K562 (cell line): ENCODE measurements around the gene ADGRL3. TPM values are rescaled to one million over a fixed set of nuclear protein-coding genes. Genes with fewer than 3 reads are reported as not detected.

ENCODE experiments used
- ATAC-seq: fragments of 200-7000 bp; cut with Tn5 transposase; 3 replicates; pipeline ENCODE4 v1.9.1; 2020; ENCODE audit warnings: moderate library complexity
- BruUV-seq: library from RNA; stranded (reverse); fragments of 400-500 nt; replicated peaks from 2 replicates; lab custom pipeline; 2021; lab: Mats Ljungman, UMichigan
- CTCF ChIA-PET: fragments of 300-600 bp; formaldehyde crosslinking; extraction: SDS; loops from one replicate; lab custom pipeline; 2021; ENCODE audit warnings: low intra/inter-chr PET ratio; lab: Yijun Ruan, JAX
- POLR2A ChIA-PET: fragments of 300-600, 350-650 bp; sonication (Branson Sonifier 250); formaldehyde crosslinking; extraction: SDS; loops from one replicate; lab custom pipeline; 2021; ENCODE audit warnings: antibody characterized with exemption, inconsistent platforms; lab: Yijun Ruan, JAX
- DNase-seq, 4 experiments: peaks; one replicate each; pipeline versions ENCODE4 v3.0.0 to v3.0.0-alpha.2; 2011 to 2018; ENCODE audit warnings: low spot score in 3 of 4, mixed read lengths in 3 of 4; ENCODE audit errors: extremely low read depth in 1 of 4
- FAIRE-seq: peaks from 2 replicates; lab custom pipeline; 2011; peaks lifted over from hg19 to GRCh38; lab: Jason Lieb, UNC
- H2AFZ ChIP-seq: 2 replicates; pipeline ENCODE4 v1.6.0; 2011; ENCODE audit warnings: low read depth, low read length, control low read depth, inconsistent platforms
- H3K27ac ChIP-seq: fragments of 200-600 bp; 3 replicates; pipeline ENCODE4 v1.8.0; 2011; ENCODE audit warnings: low read depth, mild to moderate bottlenecking, control low read depth, inconsistent platforms, low read length, moderate library complexity, mixed read lengths; ENCODE audit errors: extremely low read depth
- H3K27me3 ChIP-seq, 2 experiments: fragments of 300-600 bp in 1 of 2; 2 replicates in 1 of 2; 3 replicates in 1 of 2; pipeline versions ENCODE4 v1.6.0 to v1.8.0; 2011; ENCODE audit warnings: inconsistent platforms in 2 of 2, low read length in 2 of 2, mild to moderate bottlenecking in 1 of 2, mixed read lengths in 1 of 2, moderate library complexity in 1 of 2; ENCODE audit not compliant: control insufficient read depth in 2 of 2, insufficient read depth in 2 of 2
- H3K36me3 ChIP-seq: fragments of 300-600 bp; 3 replicates; pipeline ENCODE4 v1.8.0; 2011; ENCODE audit warnings: mild to moderate bottlenecking, low read length, inconsistent platforms; ENCODE audit not compliant: control insufficient read depth, insufficient read depth
- H3K4me1 ChIP-seq, 2 experiments: fragments of 200-600 bp in 1 of 2; replicated peaks in 1 of 2; 2 replicates in 1 of 2; 3 replicates in 1 of 2; pipeline versions ENCODE4 v1.5.1 to v1.8.0; 2011; ENCODE audit warnings: inconsistent platforms in 2 of 2, low read length in 2 of 2, mild to moderate bottlenecking in 1 of 2, mixed read lengths in 1 of 2, moderate library complexity in 1 of 2; ENCODE audit not compliant: control insufficient read depth in 2 of 2, insufficient read depth in 2 of 2
- H3K4me2 ChIP-seq: 2 replicates; pipeline ENCODE4 v1.6.1; 2011; ENCODE audit warnings: low read length, control low read depth, inconsistent platforms, mixed read lengths; ENCODE audit not compliant: insufficient read depth
- H3K4me3 ChIP-seq: fragments of 200-600 bp; sonication (generic), shearing (Covaris generic); 2 replicates; pipeline ENCODE4 v1.5.1; 2016; ENCODE audit warnings: control low read depth, inconsistent platforms
- H3K79me2 ChIP-seq: fragments of 200-600 bp; 3 replicates; pipeline ENCODE4 v1.8.0; 2011; ENCODE audit warnings: low read length, inconsistent platforms; ENCODE audit not compliant: control insufficient read depth, insufficient read depth
- H3K9ac ChIP-seq, 2 experiments: 2 replicates each; pipeline versions ENCODE4 v1.6.0 to v1.6.1; 2011; ENCODE audit warnings: low read depth in 2 of 2, low read length in 2 of 2, control low read depth in 1 of 2, inconsistent platforms in 1 of 2, mild to moderate bottlenecking in 1 of 2, mixed read lengths in 1 of 2; ENCODE audit not compliant: insufficient read depth in 1 of 2
- H3K9me1 ChIP-seq: one replicate; pipeline ENCODE4 v1.6.0; 2011; ENCODE audit warnings: inconsistent platforms, mild to moderate bottlenecking, low read length, moderate library complexity; ENCODE audit not compliant: control insufficient read depth, insufficient read depth
- H3K9me3 ChIP-seq: replicated peaks from 2 replicates; pipeline ENCODE4 v1.5.1; 2011; ENCODE audit warnings: low read depth, low read length, inconsistent platforms; ENCODE audit not compliant: control insufficient read depth, insufficient read depth
- H4K20me1 ChIP-seq: replicated peaks from 2 replicates; pipeline ENCODE4 v1.6.1; 2011; ENCODE audit warnings: low read length, inconsistent platforms, mixed read lengths; ENCODE audit not compliant: control insufficient read depth, insufficient read depth
- BRD9 ChIP-seq: fragments of 450-650 bp; IDR thresholded peaks from 2 replicates; pipeline ENCODE4 v1.6.1; 2018; ENCODE audit warnings: low read depth; ENCODE audit not compliant: partially characterized antibody
- E2F5 ChIP-seq: sonication (generic); formaldehyde crosslinking; IDR thresholded peaks from 2 replicates; pipeline ENCODE4 v1.8.0; 2022; ENCODE audit warnings: mild to moderate bottlenecking, missing genetic modification reagents
- ERF ChIP-seq: fragments of 450-650 bp; formaldehyde crosslinking; IDR thresholded peaks from 2 replicates; pipeline ENCODE4 v1.4.0; 2020; ENCODE audit warnings: mild to moderate bottlenecking, mixed read lengths
- HMGN3 ChIP-seq: IDR thresholded peaks from 2 replicates; pipeline ENCODE4 v1.6.1; 2011; ENCODE audit warnings: borderline replicate concordance, low read depth, mild to moderate bottlenecking, mixed read lengths, low read length; ENCODE audit not compliant: insufficient read length; ENCODE audit errors: extremely low read depth
- JUNB ChIP-seq: fragments of 450-650 bp; formaldehyde crosslinking; conservative IDR thresholded peaks from 2 replicates; pipeline ENCODE4 v1.4.0; 2020; ENCODE audit warnings: mild to moderate bottlenecking
- KDM5B ChIP-seq: fragments of 200-600 bp; sonication (generic); IDR thresholded peaks from 2 replicates; pipeline ENCODE4 v1.6.1; 2012; ENCODE audit warnings: low read depth, mild to moderate bottlenecking, moderate library complexity, low read length, control low read depth, inconsistent platforms; ENCODE audit not compliant: insufficient replicate concordance
- NUFIP1 ChIP-seq: fragments of 450-650 bp; IDR thresholded peaks from 2 replicates; pipeline ENCODE4 v1.6.1; 2018; ENCODE audit not compliant: partially characterized antibody
- PRMT5 ChIP-seq: sonication (generic); formaldehyde crosslinking; IDR thresholded peaks from 2 replicates; pipeline ENCODE4 v1.5.0; 2020; ENCODE audit warnings: missing genetic modification reagents
- RNF2 ChIP-seq: sonication (generic); IDR thresholded peaks from 2 replicates; pipeline ENCODE4 v1.6.1; 2016
- SMARCB1 ChIP-seq: IDR thresholded peaks from 2 replicates; pipeline ENCODE4 v1.6.1; 2011; ENCODE audit warnings: improper control_type of control experiment, low read depth; ENCODE audit not compliant: insufficient read length
- TAL1 ChIP-seq: fragments of 450-650 bp; IDR thresholded peaks from 2 replicates; pipeline ENCODE4 v1.6.1; 2016; ENCODE audit warnings: mild to moderate bottlenecking
- YY1 ChIP-seq, 3 experiments: IDR thresholded peaks; 2 replicates each; pipeline ENCODE4 v1.6.1; 2011; ENCODE audit warnings: low read length in 2 of 3, mild to moderate bottlenecking in 2 of 3, moderate library complexity in 2 of 3, borderline replicate concordance in 1 of 3, control low read depth in 1 of 3, low read depth in 1 of 3; ENCODE audit not compliant: insufficient read depth in 3 of 3, insufficient replicate concordance in 2 of 3, control insufficient read depth in 1 of 3, insufficient read length in 1 of 3; ENCODE audit errors: extremely low read depth in 1 of 3
- ZKSCAN1 ChIP-seq: fragments of 150-350 bp; IDR thresholded peaks from 2 replicates; pipeline ENCODE4 v1.6.1; 2016; ENCODE audit warnings: low read depth, low read length
- ZNF12 ChIP-seq: sonication (generic); formaldehyde crosslinking; IDR thresholded peaks from 2 replicates; pipeline ENCODE4 v1.4.0; 2020; ENCODE audit warnings: mild to moderate bottlenecking, missing genetic modification reagents
- ZNF140 ChIP-seq: fragments of 250-450 bp; sonication (Bioruptor Pico); IDR thresholded peaks from 2 replicates; pipeline ENCODE4 v1.8.0; 2021; ENCODE audit warnings: moderate library complexity, mild to moderate bottlenecking, inconsistent platforms
- ZNF175 ChIP-seq: fragments of 200-800 bp; sonication (Bioruptor generic); IDR thresholded peaks from 2 replicates; pipeline ENCODE4 v1.6.1; 2016; ENCODE audit warnings: low read depth, mild to moderate bottlenecking, missing genetic modification characterization, missing compliant biosample characterization
- ZNF3 ChIP-seq: fragments of 250-450 bp; sonication (Bioruptor Pico); IDR thresholded peaks from 2 replicates; pipeline ENCODE4 v1.5.0; 2021; ENCODE audit warnings: mild to moderate bottlenecking, moderate library complexity
- ZNF699 ChIP-seq: fragments of 250-450 bp; sonication (Bioruptor Pico); IDR thresholded peaks from 2 replicates; pipeline ENCODE4 v1.8.0; 2021; ENCODE audit warnings: mild to moderate bottlenecking, moderate library complexity; ENCODE audit not compliant: insufficient replicate concordance
- WGBS: fragments of 100-300 bp; shearing (Covaris generic); methylation state at CpG from one replicate; pipeline ENCODE4 v1.1.6; 2016; ENCODE audit warnings: low coverage, mixed read lengths; ENCODE audit not compliant: insufficient coverage; ENCODE audit errors: missing lambda C conversion rate; 5-methylcytosine and 5-hydroxymethylcytosine counted together
- in situ Hi-C: fragments of 300-500 bp; cut with MboI; formaldehyde crosslinking; loops from 4 replicates; pipeline ENCODE4 v1.15.0; 2018; ENCODE audit warnings: inconsistent platforms, mixed read lengths
- intact Hi-C: fragments of 100-400 bp; cut with micrococcal nuclease; formaldehyde crosslinking; loops from 2 replicates; pipeline ENCODE4 v1.14.2; 2022
- polyA plus RNA-seq, 8 experiments: library from polyadenylated mRNA; depleted of rRNA in 4 of 8; stranded (reverse) in 5 of 8; unstranded in 3 of 8; fragments of >200 nt; fragmentation: Nextera tagmentation in 2 of 8; fragmentation: Illumina TruSeq in 1 of 8; extraction: Ambion mirVana in 2 of 8; extraction: Trizol in 1 of 8; gene quantifications; 2 replicates each; pipeline versions ENCODE4 v1.2.1 to v1.2.3, GENCODE V29; 2011 to 2014; ENCODE audit warnings: inconsistent platforms in 1 of 8, missing spikeins in 1 of 8
- total RNA-seq, 7 experiments: library from RNA; depleted of rRNA in 6 of 7; stranded (reverse); fragments of >200 nt in 6 of 7; fragmentation: Illumina TruSeq in 2 of 7; extraction: Trizol in 2 of 7; gene quantifications; 2 replicates each; pipeline versions ENCODE4 v1.2.1 to v1.2.3, GENCODE V29; 2011 to 2021; ENCODE audit warnings: low replicate concordance in 1 of 7
- TF ChIP-seq, protein P1 (sequence below): fragments of 450-650 bp; formaldehyde crosslinking; IDR thresholded peaks from 2 replicates; pipeline ENCODE4 v1.4.0; 2020; ENCODE audit warnings: mild to moderate bottlenecking, moderate library complexity

Gene ADGRL3
- total and polyA plus RNA-seq, 9 of the 15 experiments (the other 6 are each of a cell fraction or from before 2014, with no cell fraction given), result 0.03 to 0.14 (median 0.04) TPM; not detected in 2

DNA sequence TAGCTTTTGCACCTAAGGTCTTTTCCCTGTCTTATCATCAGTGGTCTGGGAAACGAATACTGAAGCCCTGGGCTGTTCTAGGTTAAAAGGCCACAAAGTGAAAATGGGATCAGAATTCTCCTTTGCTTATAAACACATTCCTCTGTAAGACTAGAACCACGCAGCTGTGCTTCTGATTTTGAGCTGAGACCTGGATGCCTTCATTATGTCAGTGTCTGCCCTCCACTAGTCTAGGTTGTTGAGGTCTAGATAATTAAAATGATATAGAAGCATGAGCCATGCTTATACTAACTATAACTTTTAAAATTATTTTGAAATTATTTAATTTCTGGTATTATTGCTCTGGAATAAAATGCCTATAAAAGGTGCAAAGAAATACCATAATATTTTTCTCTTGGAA is 403.9 kb downstream of the ADGRL3 start:
- H3K4me1 ChIP-seq, result no peaks in the 10 kb centered on the region
- no peak overlapping the region for H3K27ac ChIP-seq
- H3K9me1 ChIP-seq, result no peaks in the 10 kb centered on the region
- H3K79me2 ChIP-seq, result no peaks in the 10 kb centered on the region
- no peaks in the 10 kb centered on the region for H3K27me3 ChIP-seq
- ATAC-seq (no peak), DNase-seq (no peak), FAIRE-seq (no peak)
- no peaks in the 10 kb centered on the region for H4K20me1 ChIP-seq
- no TSS peak for BruUV-seq
- H3K36me3 ChIP-seq, result no peaks in the 10 kb centered on the region
- ChIA-PET CTCF (no interaction called here), POLR2A (no interaction called here)
- in situ Hi-C loops, result no loop called here
- H3K4me2 ChIP-seq, result no peak overlapping the region
- H3K9me3 ChIP-seq, result no peaks in the 10 kb centered on the region; the same call in 1 of the 2 replicates
- no peak overlapping the region for H2AFZ ChIP-seq
- WGBS, result 0% methylated on average over 2 of the region's 2 CpGs
- intact Hi-C loops, result no loop called here
- H3K4me3 ChIP-seq, result no peak overlapping the region
- TF ChIP-seq NUFIP1 (no peak), ZNF12 (CRISPR knock-in tag) (no peak), YY1 (IDR thresholded peaks at IDR 0.05; ENCODE audit: borderline replicate concordance in 1 of 3, control insufficient read depth in 1 of 3, extremely low read depth in 1 of 3, insufficient read depth in 3 of 3, insufficient read length in 1 of 3, insufficient replicate concordance in 2 of 3, low read depth in 1 of 3, low read length in 2 of 3) (no peak), RNF2 (no peak), ZKSCAN1 (no peak), ZNF699 (CRISPR knock-in tag) (no peak), PRMT5 (CRISPR knock-in tag) (no peak), E2F5 (no peak), JUNB (no peak), ERF (CRISPR knock-in tag) (no peak), KDM5B (no peak), TAL1 (no peak), ZNF3 (CRISPR knock-in tag) (no peak), ZNF175 (no peak), BRD9 (no peak), SMARCB1 (no peak), HMGN3 (no peak), ZNF140 (CRISPR knock-in tag) (no peak)
- TF ChIP-seq, protein P1, sequence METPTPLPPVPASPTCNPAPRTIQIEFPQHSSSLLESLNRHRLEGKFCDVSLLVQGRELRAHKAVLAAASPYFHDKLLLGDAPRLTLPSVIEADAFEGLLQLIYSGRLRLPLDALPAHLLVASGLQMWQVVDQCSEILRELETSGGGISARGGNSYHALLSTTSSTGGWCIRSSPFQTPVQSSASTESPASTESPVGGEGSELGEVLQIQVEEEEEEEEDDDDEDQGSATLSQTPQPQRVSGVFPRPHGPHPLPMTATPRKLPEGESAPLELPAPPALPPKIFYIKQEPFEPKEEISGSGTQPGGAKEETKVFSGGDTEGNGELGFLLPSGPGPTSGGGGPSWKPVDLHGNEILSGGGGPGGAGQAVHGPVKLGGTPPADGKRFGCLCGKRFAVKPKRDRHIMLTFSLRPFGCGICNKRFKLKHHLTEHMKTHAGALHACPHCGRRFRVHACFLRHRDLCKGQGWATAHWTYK (CRISPR knock-in tag), result no peak
- no peak overlapping the region for H3K9ac ChIP-seq
